Measurements from ENCODE around the gene RBM20.
A peak's percentile ranks its signal among the peaks of the same experiment; 100 is the strongest.

The RBM20 gene

GRCh38 chr10:110843031-110843430, 198.9 kb downstream of the RBM20 start:
- Histone ChIP-seq H3K9ac (no peak overlapping the region), H3K36me3 (ENCODE audit: control insufficient read depth, insufficient read depth, low read length) (no peaks in the 10 kb centered on the region), H3K4me1 (peaks cover 42% of the 10 kb centered on the region), H3K27ac (peak overlapping the region; percentile 25), H3K79me2 (no peaks in the 10 kb centered on the region), H2AFZ (peak overlapping the region; percentile 43), H3K4me2 (ENCODE audit: low read length) (no peak overlapping the region), H3K9me3 (ENCODE audit: control insufficient read depth, low read length) (no peaks in the 10 kb centered on the region), H3K4me3 (ENCODE audit: low read depth, low read length) (no peak overlapping the region), H3K27me3 (ENCODE audit: control insufficient read depth, insufficient read depth, low read length) (no peaks in the 10 kb centered on the region)
- no peak for TF ChIP-seq CTCF (IDR thresholded peaks at IDR 0.05)

GRCh38 chr10:110843796-110844616, 199.9 kb downstream of the RBM20 start:
- Histone ChIP-seq H3K27me3 (ENCODE audit: control insufficient read depth, insufficient read depth, low read length) (no peaks in the 10 kb centered on the region), H3K9me3 (ENCODE audit: control insufficient read depth, low read length) (no peaks in the 10 kb centered on the region), H3K4me3 (ENCODE audit: low read depth, low read length) (no peak overlapping the region), H3K9ac (no peak overlapping the region), H3K79me2 (no peaks in the 10 kb centered on the region), H2AFZ (peak overlapping the region; percentile 34), H3K4me1 (peaks cover 39% of the 10 kb centered on the region), H3K4me2 (ENCODE audit: low read length) (no peak overlapping the region), H3K27ac (peak overlapping the region; percentile 25), H3K36me3 (ENCODE audit: control insufficient read depth, insufficient read depth, low read length) (no peaks in the 10 kb centered on the region)
- no peak for TF ChIP-seq CTCF (IDR thresholded peaks at IDR 0.05)

GRCh38 chr10:110844617-110844881, 200.4 kb downstream of the RBM20 start:
- no peak overlapping the region for H2AFZ ChIP-seq
- H3K79me2 ChIP-seq: no peaks in the 10 kb centered on the region
- no peaks in the 10 kb centered on the region for H3K9me3 ChIP-seq (ENCODE audit: control insufficient read depth, low read length)
- H3K4me2 ChIP-seq (ENCODE audit: low read length): no peak overlapping the region
- H3K27ac ChIP-seq: no peak overlapping the region
- no peak for TF ChIP-seq CTCF (IDR thresholded peaks at IDR 0.05)
- no peak overlapping the region for H3K9ac ChIP-seq
- peaks cover 37% of the 10 kb centered on the region for H3K4me1 ChIP-seq
- H3K36me3 ChIP-seq (ENCODE audit: control insufficient read depth, insufficient read depth, low read length): no peaks in the 10 kb centered on the region
- no peaks in the 10 kb centered on the region for H3K27me3 ChIP-seq (ENCODE audit: control insufficient read depth, insufficient read depth, low read length)
- H3K4me3 ChIP-seq (ENCODE audit: low read depth, low read length): no peak overlapping the region

GRCh38 chr10:110845192-110845755, 201.1 kb downstream of the RBM20 start:
- peaks cover 35% of the 10 kb centered on the region for H3K4me1 ChIP-seq
- no peaks in the 10 kb centered on the region for H3K36me3 ChIP-seq (ENCODE audit: control insufficient read depth, insufficient read depth, low read length)
- H3K4me3 ChIP-seq (ENCODE audit: low read depth, low read length): no peak overlapping the region
- H3K9me3 ChIP-seq (ENCODE audit: control insufficient read depth, low read length): no peaks in the 10 kb centered on the region
- TF ChIP-seq CTCF (IDR thresholded peaks at IDR 0.05): no peak
- no peak overlapping the region for H3K9ac ChIP-seq
- H3K4me2 ChIP-seq (ENCODE audit: low read length): no peak overlapping the region
- H2AFZ ChIP-seq: peak overlapping the region; percentile 59
- H3K79me2 ChIP-seq: no peaks in the 10 kb centered on the region
- no peaks in the 10 kb centered on the region for H3K27me3 ChIP-seq (ENCODE audit: control insufficient read depth, insufficient read depth, low read length)
- H3K27ac ChIP-seq: peak overlapping the region; percentile 47

Measured in parathyroid adenoma (tissue), 2 donors.